Heart left ventricle (tissue), 13 donors: ENCODE measurements around the gene MPPED2.

ENCODE experiments used
- POLR2A ChIP-seq, 2 donors: fragments of 450-650 bp; IDR thresholded peaks; one replicate each; pipeline ENCODE4 v1.6.1; 2017; ENCODE audit warnings: antibody characterized with exemption in 2 of 2, mild to moderate bottlenecking in 2 of 2, moderate library complexity in 2 of 2
- TF ChIP-seq, protein P1 (sequence below), 12 donors: fragments of 200-600 bp; sonication (generic) in 4 of 12; IDR thresholded peaks; one replicate each; pipeline versions ENCODE4 v1.5.0 to v1.8.0; 2018 to 2022; ENCODE audit warnings: antibody characterized with exemption in 12 of 12, mild to moderate bottlenecking in 5 of 12
- donor health status: ischemic (EF 13 %, LVEDD 7.1; RV severe dilation, severe dysfunction).
- donor health status: DM: no; HTN: yes; CAD: no.
- donor health status: DM: no; HTN: no; CAD: no.
- donor health status: ischemic (EF 25% LVEDD 6.9; RV normal size, moderate dysfunction).
- donor health status: ischemic (EF 25% LVEDD 5.7; RV mildly dilated, moderate dysfunction).
- donor health status: ischemic (EF 35%, LVEDD 5.7; RV mildly dilated, moderate dysfunction).
- donor health status: nonischemic (EF 11% LVEDD 7.7; RV severe dilation, severe dysfunction).
- donor health status: DM: yes; HTN: yes; CAD: no.
- donor health status: PGD.
- donor health status: ischemic (EF 29% LVEDD 5.4; RV normal size, mild dysfunction).
- donor health status: nonischemic (EF 23%, LVEDD 6.1; RV moderate dilation, normal function).

- TF ChIP-seq, protein P1, sequence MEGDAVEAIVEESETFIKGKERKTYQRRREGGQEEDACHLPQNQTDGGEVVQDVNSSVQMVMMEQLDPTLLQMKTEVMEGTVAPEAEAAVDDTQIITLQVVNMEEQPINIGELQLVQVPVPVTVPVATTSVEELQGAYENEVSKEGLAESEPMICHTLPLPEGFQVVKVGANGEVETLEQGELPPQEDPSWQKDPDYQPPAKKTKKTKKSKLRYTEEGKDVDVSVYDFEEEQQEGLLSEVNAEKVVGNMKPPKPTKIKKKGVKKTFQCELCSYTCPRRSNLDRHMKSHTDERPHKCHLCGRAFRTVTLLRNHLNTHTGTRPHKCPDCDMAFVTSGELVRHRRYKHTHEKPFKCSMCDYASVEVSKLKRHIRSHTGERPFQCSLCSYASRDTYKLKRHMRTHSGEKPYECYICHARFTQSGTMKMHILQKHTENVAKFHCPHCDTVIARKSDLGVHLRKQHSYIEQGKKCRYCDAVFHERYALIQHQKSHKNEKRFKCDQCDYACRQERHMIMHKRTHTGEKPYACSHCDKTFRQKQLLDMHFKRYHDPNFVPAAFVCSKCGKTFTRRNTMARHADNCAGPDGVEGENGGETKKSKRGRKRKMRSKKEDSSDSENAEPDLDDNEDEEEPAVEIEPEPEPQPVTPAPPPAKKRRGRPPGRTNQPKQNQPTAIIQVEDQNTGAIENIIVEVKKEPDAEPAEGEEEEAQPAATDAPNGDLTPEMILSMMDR (IDR thresholded peaks at IDR 0.05): no peak
- no peak for TF ChIP-seq POLR2A (IDR thresholded peaks at IDR 0.05)
These were observed 174.8 kb downstream of the MPPED2 start for GRCh38 chr11:30411383-30411782.
